A673 (cell line): Measurements from ENCODE around the gene HES7. TPM values are rescaled to one million over a fixed set of nuclear protein-coding genes. Genes with fewer than 3 reads are reported as not detected.

Experiments
- BruUV-seq: library from RNA; stranded (reverse); fragments of 400-500 nt; replicated peaks from 2 replicates; lab custom pipeline; 2021; lab: Mats Ljungman, UMichigan
- CTCF ChIA-PET: fragments of 300-600 bp; sonication (Branson Sonifier 250); formaldehyde crosslinking; loops from one replicate; lab custom pipeline; 2022; ENCODE audit warnings: antibody characterized with exemption; lab: Charles Lee
- POLR2A ChIA-PET: fragments of 300-600 bp; sonication (Branson Sonifier 250); formaldehyde crosslinking; loops from one replicate; lab custom pipeline; 2022; ENCODE audit warnings: antibody characterized with exemption; ENCODE audit not compliant: low non-redundant PET; lab: Charles Lee
- DNase-seq: peaks from one replicate; pipeline ENCODE4 v3.0.0-alpha.2; 2015; ENCODE audit warnings: low spot score
- H3K27ac ChIP-seq: fragments of 200-600 bp; sonication (generic); 2 replicates; pipeline ENCODE4 v1.5.1; 2016; ENCODE audit warnings: mixed run types, low read depth, mild to moderate bottlenecking, mixed read lengths, antibody characterized with exemption, low read length; ENCODE audit not compliant: poor library complexity, severe bottlenecking
- H3K27me3 ChIP-seq: fragments of 200-600 bp; sonication (generic); replicated peaks from 2 replicates; pipeline ENCODE4 v1.6.1; 2017; ENCODE audit warnings: mixed run types, low read depth, mild to moderate bottlenecking, mixed read lengths, antibody characterized with exemption, low read length; ENCODE audit not compliant: insufficient read depth, poor library complexity
- H3K36me3 ChIP-seq: fragments of 200-600 bp; sonication (generic); 2 replicates; pipeline ENCODE4 v1.6.1; 2016; ENCODE audit warnings: mixed run types, mild to moderate bottlenecking, mixed read lengths, antibody characterized with exemption, low read length; ENCODE audit not compliant: insufficient read depth, poor library complexity, severe bottlenecking
- H3K4me1 ChIP-seq: fragments of 200-600 bp; sonication (generic); 2 replicates; pipeline ENCODE4 v1.6.1; 2017; ENCODE audit warnings: mixed run types, mild to moderate bottlenecking, mixed read lengths, antibody characterized with exemption, low read length; ENCODE audit not compliant: insufficient read depth, poor library complexity, severe bottlenecking
- H3K4me3 ChIP-seq: fragments of 200-600 bp; sonication (generic); 2 replicates; pipeline ENCODE4 v1.5.1; 2016; ENCODE audit warnings: low read depth, mixed run types, mild to moderate bottlenecking, mixed read lengths, low read length; ENCODE audit not compliant: poor library complexity, severe bottlenecking
- H3K9me3 ChIP-seq: fragments of 200-600 bp; sonication (generic); 2 replicates; pipeline ENCODE4 v1.6.1; 2016; ENCODE audit warnings: mixed run types, low read depth, mild to moderate bottlenecking, mixed read lengths, antibody characterized with exemption, low read length; ENCODE audit not compliant: poor library complexity, severe bottlenecking
- EZH2 ChIP-seq: fragments of 200-600 bp; sonication (generic); IDR thresholded peaks from 2 replicates; pipeline ENCODE4 v1.6.1; 2017; ENCODE audit warnings: borderline replicate concordance, low read depth, mild to moderate bottlenecking, mixed read lengths, antibody characterized with exemption, low read length; ENCODE audit not compliant: poor library complexity, severe bottlenecking
- intact Hi-C: fragments of 100-400 bp; cut with micrococcal nuclease; formaldehyde crosslinking; loops from one replicate; pipeline ENCODE4 v1.10.0; 2022; ENCODE audit not compliant: unreplicated experiment
- total RNA-seq: library from RNA; stranded (reverse); gene quantifications from 2 replicates; pipeline ENCODE4 v1.2.3, GENCODE V29; 2021
- TF ChIP-seq, protein P1 (sequence below): fragments of 300-800, 200-600 bp; sonication (generic); conservative IDR thresholded peaks from 2 replicates; pipeline ENCODE4 v1.5.1; 2017; ENCODE audit warnings: low read depth, mild to moderate bottlenecking, antibody characterized with exemption, low read length, moderate library complexity, mixed read lengths

Gene HES7
- total RNA-seq, 1 experiment from 2014 or later, result 1.7 TPM

DNA sequence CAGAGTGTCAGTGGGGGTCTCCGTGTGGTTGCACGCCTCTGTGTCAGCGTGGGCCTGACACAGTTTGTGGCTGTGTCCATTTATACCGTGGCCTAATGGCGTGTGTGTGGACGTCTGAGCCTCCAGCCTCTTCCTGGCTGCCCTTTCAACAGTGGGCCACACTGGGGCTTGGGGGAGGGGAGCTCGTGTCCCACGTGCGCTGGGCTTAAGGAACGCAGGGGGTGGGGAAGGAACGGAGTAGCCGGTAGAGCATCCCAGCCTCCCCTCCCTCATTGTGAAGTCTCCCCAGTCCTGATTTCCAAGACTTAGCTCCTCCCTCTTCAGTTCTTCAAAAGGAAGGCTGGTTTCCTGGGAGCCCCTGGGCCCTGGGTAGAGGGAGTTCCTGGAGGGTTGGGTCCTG lies 9.5 kb upstream of the HES7 start:
- POLR2A ChIA-PET, result no interaction called here
- intact Hi-C loops, result no loop called here
- no TSS peak for BruUV-seq
- CTCF ChIA-PET, result no interaction called here
- H3K4me1 ChIP-seq, result no peaks in the 10 kb centered on the region
- H3K27me3 ChIP-seq, result no peaks in the 10 kb centered on the region
- H3K9me3 ChIP-seq, result no peaks in the 10 kb centered on the region
- no peak overlapping the region for H3K4me3 ChIP-seq
- no peak for TF ChIP-seq EZH2
- TF ChIP-seq, protein P1, sequence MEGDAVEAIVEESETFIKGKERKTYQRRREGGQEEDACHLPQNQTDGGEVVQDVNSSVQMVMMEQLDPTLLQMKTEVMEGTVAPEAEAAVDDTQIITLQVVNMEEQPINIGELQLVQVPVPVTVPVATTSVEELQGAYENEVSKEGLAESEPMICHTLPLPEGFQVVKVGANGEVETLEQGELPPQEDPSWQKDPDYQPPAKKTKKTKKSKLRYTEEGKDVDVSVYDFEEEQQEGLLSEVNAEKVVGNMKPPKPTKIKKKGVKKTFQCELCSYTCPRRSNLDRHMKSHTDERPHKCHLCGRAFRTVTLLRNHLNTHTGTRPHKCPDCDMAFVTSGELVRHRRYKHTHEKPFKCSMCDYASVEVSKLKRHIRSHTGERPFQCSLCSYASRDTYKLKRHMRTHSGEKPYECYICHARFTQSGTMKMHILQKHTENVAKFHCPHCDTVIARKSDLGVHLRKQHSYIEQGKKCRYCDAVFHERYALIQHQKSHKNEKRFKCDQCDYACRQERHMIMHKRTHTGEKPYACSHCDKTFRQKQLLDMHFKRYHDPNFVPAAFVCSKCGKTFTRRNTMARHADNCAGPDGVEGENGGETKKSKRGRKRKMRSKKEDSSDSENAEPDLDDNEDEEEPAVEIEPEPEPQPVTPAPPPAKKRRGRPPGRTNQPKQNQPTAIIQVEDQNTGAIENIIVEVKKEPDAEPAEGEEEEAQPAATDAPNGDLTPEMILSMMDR, result no peak
- no peak overlapping the region for H3K27ac ChIP-seq
- no peak for DNase-seq
- H3K36me3 ChIP-seq, result no peaks in the 10 kb centered on the region

DNA sequence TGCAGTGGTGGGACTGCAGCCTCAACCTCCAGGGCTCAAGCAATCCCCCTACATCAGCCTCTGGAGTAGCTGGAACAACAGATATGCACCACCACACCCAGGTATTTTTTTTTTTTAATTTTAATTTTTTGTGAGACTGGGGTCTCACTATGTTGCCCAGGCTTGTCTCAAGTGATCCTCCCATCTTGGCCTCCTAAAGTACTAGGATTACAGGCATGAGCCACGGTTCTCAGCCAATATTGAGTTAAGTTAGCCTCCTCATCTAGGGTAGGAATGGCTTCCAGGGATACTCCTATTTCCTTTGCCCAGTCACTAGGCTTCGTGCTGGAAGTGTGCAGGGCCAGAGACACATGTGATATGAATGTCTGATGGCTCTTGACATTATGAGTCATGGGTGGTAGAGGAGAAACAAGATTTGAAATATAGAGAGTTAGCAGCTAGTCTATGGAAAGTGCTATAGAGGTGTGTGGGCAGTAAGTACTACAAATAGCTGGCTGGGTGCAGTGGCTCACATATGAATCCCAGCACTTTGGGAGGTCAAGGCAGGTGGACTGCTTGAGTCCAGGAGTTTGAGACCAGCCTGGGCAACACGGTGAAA lies 8.0 kb upstream of the HES7 start:
- no peak overlapping the region for H3K4me3 ChIP-seq
- H3K36me3 ChIP-seq, result no peaks in the 10 kb centered on the region
- no peaks in the 10 kb centered on the region for H3K27me3 ChIP-seq
- H3K9me3 ChIP-seq, result no peaks in the 10 kb centered on the region
- H3K4me1 ChIP-seq, result no peaks in the 10 kb centered on the region
- TF ChIP-seq EZH2, result no peak
- TF ChIP-seq, protein P1, result no peak
- intact Hi-C loops, result no loop called here
- no peak overlapping the region for H3K27ac ChIP-seq
- ChIA-PET CTCF (no interaction called here), POLR2A (no interaction called here)
- no TSS peak for BruUV-seq
- no peak for DNase-seq

DNA sequence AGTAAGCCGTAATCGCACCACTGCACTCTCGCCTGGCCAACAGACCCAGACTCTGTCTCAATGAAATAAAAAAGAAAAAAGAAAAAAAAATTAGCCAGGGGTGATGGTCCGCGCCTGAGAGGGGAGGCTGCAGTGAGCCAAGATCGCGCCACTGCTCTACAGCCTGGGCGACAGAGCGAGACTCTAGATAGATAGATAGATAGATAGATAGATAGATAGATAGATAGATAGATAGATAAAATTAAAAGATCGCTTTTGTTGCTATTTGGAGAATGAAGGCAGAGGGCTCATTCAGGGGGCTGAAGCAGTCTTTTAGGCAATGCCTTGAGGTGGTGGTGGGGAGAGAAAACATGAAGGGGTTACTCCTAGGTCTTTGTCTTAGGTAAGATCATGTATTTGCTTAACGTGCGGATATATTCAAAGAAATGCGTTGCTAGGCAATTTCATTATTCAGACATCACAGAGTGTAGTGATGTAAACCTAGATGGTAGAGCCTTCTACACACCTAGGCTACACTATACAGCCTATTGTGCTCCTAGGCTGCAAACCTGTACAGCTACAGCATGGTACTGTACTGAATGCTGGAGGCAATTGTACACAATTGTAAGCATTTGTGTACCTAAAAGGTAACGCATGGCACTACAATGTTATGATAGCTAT lies 4.3 kb upstream of the HES7 start:
- H3K4me1 ChIP-seq, result peaks cover 6% of the 10 kb centered on the region
- no peaks in the 10 kb centered on the region for H3K27me3 ChIP-seq
- TF ChIP-seq, protein P1, result no peak
- TF ChIP-seq EZH2, result no peak
- BruUV-seq, result no TSS peak
- intact Hi-C loops, result no loop called here
- ChIA-PET POLR2A (no interaction called here), CTCF (no interaction called here)
- no peak overlapping the region for H3K4me3 ChIP-seq
- H3K27ac ChIP-seq, result no peak overlapping the region
- no peaks in the 10 kb centered on the region for H3K9me3 ChIP-seq
- H3K36me3 ChIP-seq, result no peaks in the 10 kb centered on the region
- DNase-seq, result no peak
